HG03432 (cell line): ENCODE results near the gene MYRF.

Experiments
- ATAC-seq: cut with Tn5 transposase; IDR thresholded peaks from one replicate; pipeline ENCODE4 v1.9.1; 2021; ENCODE audit warnings: mild to moderate bottlenecking, moderate library complexity; ENCODE audit not compliant: unreplicated experiment

MYRF gene

DNA sequence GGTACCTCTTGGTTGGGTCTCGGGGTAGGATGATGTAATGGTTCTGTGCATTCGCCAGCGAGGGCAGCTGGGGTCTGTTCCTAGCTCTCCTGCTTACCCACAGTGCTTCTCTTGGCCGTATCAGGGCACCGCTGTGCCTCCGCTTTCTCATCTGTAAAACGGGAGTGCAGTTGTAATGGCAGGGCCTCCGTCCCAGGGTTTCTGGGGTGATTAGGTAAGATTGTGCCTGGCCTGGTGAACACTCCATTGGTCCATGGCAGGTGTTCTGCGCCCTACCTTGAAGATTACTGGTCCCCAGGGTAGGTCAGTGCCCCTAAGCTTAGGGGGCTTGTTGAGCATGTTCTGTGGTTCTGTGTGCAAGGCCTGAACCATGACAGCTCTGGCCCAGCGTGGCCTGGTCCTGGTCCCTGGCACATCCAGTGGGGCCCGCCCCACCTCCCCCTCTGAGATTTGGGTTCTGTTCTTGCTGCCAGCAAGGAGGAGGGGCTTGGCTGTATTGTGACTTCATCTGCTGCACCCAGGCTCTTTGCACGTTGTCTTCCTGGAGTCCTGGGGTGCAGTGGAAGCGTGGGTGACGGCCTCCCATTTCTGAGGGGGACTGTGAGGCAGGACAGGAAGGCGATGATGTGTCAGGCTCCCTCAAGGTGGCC lies 4.9 kb downstream of the MYRF start:
- no peak for ATAC-seq

GRCh38 chr11:61760946-61761345 lies 8.5 kb downstream of the MYRF start:
- no peak for ATAC-seq

DNA sequence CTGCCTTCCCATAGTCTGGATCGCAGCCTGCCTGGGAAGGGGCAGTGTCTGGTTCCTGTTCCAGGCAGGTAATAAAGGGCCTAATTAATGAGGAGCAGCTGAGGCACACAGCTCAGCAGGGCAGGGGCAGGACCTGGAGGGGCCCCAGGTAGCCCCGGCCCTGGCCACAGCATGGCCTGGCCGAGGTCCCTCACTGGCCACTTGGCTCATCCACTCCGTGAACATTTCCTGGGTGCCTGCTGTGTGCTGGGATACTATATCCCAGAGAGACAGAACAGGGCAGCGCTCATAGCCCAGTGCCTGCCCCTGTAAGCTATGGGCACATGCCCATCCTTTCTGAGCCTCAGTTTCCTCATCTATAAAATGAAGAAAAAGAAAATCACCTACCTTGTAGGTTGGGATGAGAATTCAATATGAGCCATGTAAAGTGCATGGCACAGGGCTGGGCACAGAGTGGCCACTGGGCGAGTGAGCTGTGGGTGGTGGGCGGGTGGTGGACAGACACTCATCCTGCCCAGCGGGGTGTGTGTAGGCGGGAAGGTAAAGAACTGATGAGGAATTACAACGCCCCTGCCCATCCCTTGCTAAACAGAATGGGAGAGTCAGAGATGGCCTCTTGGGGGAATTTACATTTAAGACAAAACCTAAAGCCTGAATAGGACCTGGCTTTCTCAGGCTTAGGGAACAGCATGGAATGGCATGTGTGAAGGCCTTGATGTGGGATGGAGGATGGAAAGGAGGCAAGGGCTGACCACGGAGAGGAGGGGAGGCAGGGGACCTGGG lies 9.2 kb downstream of the MYRF start:
- no peak for ATAC-seq

DNA sequence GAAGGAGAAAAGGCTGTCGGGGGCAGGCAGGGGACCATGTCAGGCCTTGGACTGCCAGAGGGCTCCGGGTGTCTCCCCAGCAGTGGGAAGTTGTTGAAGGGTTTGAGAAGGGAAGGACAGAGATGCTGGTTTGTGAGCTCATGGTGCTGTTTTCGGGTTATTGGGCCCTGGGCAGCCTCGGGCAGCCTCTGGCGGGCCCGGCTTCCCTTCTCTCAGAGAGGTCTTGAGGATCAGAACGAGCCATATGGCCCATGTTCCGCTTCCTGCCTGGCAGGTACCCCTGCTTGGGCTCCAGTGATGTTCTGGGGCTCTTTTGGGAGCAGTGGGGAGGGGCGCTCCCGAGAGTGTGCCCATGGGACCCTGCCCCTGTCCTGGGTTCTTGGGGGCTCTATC lies 9.8 kb downstream of the MYRF start:
- no peak for ATAC-seq

- no peak for ATAC-seq
Measured at GRCh38 chr11:61762798-61763197, 10.4 kb downstream of the MYRF start.

- ATAC-seq = no peak
Measured at GRCh38 chr11:61763930-61764605, 11.6 kb downstream of the MYRF start.

- ATAC-seq = no peak
Measured at GRCh38 chr11:61764606-61765260, 12.3 kb downstream of the MYRF start.

GRCh38 chr11:61765550-61766253 lies 13.3 kb downstream of the MYRF start:
- no peak for ATAC-seq

DNA sequence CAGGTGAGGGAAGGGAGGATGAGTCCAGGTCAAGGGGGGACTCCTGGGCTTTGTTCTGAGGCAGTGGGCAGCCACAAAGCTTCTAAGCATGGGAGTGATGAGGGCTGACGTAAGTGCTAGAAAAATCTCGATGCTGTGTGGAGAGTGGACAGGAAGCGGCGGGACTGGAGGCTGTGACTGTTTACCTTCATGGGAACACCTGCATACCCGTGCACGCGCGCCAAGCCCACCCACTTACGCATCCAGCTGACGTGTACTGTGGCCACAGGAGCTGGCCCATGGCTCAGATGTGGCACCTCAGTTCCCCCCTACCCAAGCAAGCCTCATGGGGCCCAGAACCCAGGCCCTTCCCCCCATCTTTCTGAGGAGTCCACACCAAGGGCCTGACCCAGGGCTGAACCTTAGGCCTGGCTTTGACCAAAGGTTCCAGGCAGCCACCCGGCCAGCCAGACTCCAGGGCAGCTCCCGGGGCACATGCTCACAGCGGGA lies 14.0 kb downstream of the MYRF start:
- no peak for ATAC-seq

GRCh38 chr11:61768376-61769076 lies 16.1 kb downstream of the MYRF start:
- no peak for ATAC-seq

GRCh38 chr11:61769169-61769920 lies 16.9 kb downstream of the MYRF start:
- no peak for ATAC-seq

GRCh38 chr11:61769946-61770683 lies 17.7 kb downstream of the MYRF start:
- no peak for ATAC-seq

DNA sequence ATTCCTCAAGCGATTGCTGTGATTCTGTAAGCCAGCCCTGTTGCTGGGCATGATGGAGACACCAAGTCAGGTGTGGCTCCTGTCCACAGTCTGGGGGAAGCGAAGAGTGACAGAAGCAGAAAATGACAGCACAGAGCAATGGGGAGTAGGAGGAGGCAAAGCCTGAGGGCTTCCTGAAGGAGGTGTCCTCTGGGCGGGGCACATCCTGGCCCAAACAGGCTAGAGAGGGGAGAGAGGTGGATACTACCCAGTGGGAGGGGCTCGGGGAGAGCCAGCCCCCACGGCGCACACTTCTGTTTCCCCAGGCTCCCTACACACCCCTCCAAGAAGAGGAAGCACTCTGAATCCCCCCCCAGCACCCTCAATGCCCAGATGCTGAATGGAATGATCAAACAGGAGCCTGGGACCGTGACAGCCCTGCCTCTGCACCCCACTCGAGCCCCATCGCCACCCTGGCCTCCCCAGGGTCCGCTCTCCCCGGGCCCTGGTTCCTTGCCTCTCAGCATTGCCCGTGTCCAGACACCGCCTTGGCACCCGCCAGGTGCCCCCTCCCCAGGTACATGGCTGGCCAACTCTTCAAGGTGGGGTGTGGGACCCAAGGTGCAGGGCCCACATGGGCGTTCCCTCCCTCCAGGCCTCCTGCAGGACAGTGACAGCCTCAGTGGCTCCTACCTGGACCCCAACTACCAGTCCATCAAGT lies 18.9 kb downstream of the MYRF start:
- no peak for ATAC-seq

GRCh38 chr11:61771985-61772455 lies 19.6 kb downstream of the MYRF start:
- no peak for ATAC-seq

DNA sequence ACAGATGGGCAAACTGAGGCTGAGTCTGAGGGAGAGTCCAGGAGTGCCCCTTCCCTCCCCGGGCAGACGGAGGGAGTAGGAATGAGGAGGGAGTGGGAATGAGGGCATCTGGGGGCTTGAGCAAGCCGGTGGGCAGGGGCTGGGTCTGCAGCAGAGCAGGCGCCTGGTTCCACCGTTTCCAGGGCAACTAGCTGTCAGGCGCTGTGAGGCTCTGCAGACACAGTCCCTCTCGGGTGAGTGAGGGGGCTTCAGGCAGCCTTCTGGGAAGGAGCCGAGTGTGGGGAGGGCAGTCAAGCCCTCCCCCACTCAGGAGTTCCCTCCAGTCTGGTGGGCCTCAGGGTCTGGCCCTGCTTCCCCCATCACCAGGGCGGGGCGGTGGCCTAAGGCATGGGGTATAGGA lies 20.9 kb downstream of the MYRF start:
- no peak for ATAC-seq

DNA sequence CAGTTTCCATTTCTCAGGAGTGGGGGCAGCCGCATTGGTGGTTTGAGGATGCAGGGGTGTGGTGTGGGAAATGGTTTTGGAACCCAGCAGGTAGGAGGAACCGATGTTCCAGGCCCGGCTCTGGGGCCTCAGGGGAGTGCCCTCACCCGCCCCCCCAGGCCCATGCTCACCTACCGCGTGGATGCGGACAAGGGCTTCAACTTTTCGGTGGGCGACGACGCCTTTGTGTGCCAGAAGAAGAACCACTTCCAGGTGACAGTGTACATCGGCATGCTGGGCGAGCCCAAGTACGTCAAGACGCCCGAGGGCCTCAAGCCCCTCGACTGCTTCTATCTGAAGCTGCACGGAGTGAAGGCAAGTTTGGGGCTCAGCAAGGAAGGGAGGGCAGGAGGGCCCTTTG lies 21.4 kb downstream of the MYRF start:
- no peak for ATAC-seq

GRCh38 chr11:61774411-61774810 lies 22.0 kb downstream of the MYRF start:
- no peak for ATAC-seq

- ATAC-seq = no peak
Measured at GRCh38 chr11:61775106-61775505, 22.7 kb downstream of the MYRF start.
